Central memory CD8-positive, alpha-beta T cell (primary cell): ENCODE data around the gene CCDC158.
"Not testable (repeated sequence)": the region's sequence is repeated elsewhere in the genome, so short reads cannot be mapped to it uniquely, and the experiment has no call there.

ENCODE experiments used
- ATAC-seq: fragments of 150-1000 bp; cut with Tn5 transposase; replicated peaks from 2 replicates; pipeline ENCODE4 v1.10.0; 2022; ENCODE audit warnings: mild to moderate bottlenecking, moderate FRiP score, moderate number of reproducible peaks; ENCODE audit not compliant: poor library complexity, severe bottlenecking; ENCODE audit errors: extremely low read depth
- DNase-seq, 2 donors: peaks; one replicate each; pipeline ENCODE4 v3.0.0; 2021; ENCODE audit warnings: low spot score in 2 of 2
- H3K27ac Mint-ChIP-seq: one replicate; pipeline ENCODE4 v1.8.0; 2022; ENCODE audit warnings: low read depth, mild to moderate bottlenecking, moderate library complexity, mixed read lengths
- H3K27me3 Mint-ChIP-seq: one replicate; pipeline ENCODE4 v1.8.0; 2022; ENCODE audit warnings: mixed read lengths
- H3K36me3 Mint-ChIP-seq: one replicate; pipeline ENCODE4 v1.8.0; 2022; ENCODE audit warnings: mild to moderate bottlenecking, moderate library complexity, mixed read lengths; ENCODE audit not compliant: insufficient read depth
- H3K4me1 Mint-ChIP-seq: one replicate; pipeline ENCODE4 v1.8.0; 2022; ENCODE audit warnings: mixed read lengths
- H3K4me3 Mint-ChIP-seq: one replicate; pipeline ENCODE4 v1.8.0; 2022; ENCODE audit warnings: mild to moderate bottlenecking, moderate library complexity, mixed read lengths
- H3K9me3 Mint-ChIP-seq: one replicate; pipeline ENCODE4 v1.8.0; 2022; ENCODE audit warnings: mixed read lengths

The CCDC158 gene

DNA sequence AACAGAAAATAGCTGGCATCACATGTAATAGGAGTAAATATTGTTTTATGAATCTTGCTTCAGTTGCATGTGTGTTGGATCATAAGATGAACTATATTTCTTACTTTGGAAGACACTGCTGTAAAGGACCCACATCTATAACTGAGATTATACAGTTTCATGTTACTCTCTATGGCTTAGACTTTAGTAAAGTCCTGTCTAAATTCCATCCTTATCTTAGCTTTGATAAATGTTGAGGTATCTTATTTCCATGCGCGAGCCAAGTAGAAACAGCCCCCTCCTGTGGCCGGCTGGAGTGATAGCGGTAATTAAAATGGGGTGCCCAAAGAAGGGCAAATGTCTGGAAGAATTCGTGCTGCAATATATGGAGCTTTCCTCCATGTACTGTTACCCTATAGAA lies 43.0 kb downstream of the CCDC158 start:
- peaks cover 4% of the 10 kb centered on the region for H3K9me3 Mint-ChIP-seq
- no peak overlapping the region for H3K4me3 Mint-ChIP-seq
- no peaks in the 10 kb centered on the region for H3K27me3 Mint-ChIP-seq
- H3K36me3 Mint-ChIP-seq: no peaks in the 10 kb centered on the region
- peaks cover 4% of the 10 kb centered on the region for H3K4me1 Mint-ChIP-seq
- DNase-seq (peak in 1 of 2 donors; percentile 18), ATAC-seq (no peak)
- H3K27ac Mint-ChIP-seq: no peak overlapping the region

DNA sequence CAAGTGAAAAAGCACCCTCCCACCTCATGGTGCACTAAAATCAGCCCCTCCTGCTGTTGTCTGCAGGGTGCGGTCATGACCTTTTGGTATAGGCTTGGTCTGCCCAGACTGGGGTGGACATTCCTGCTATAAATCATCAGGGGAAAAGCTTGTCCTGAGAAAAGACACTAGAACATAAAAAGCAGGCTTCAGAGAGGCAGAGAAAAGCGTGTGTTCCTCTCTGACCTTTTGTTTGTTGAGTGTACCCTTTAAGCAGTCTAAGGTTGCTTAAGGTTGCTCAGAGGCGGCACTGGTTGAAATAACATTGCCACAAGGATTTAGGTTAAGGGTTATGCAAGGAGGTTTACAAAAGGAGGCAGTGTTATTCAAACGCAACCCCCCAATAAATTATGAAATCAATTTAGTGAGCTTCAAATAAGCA lies 43.5 kb downstream of the CCDC158 start:
- Mint-ChIP-seq H3K4me3 (no peak overlapping the region), H3K9me3 (peaks cover 4% of the 10 kb centered on the region), H3K27ac (no peak overlapping the region), H3K4me1 (peaks cover 4% of the 10 kb centered on the region), H3K36me3 (no peaks in the 10 kb centered on the region), H3K27me3 (no peaks in the 10 kb centered on the region)
- DNase-seq: no peak
- ATAC-seq: no peak

GRCh38 chr4:76376534-76376933 lies 44.4 kb downstream of the CCDC158 start:
- Mint-ChIP-seq H3K4me3 (no peak overlapping the region), H3K9me3 (peaks cover 4% of the 10 kb centered on the region), H3K27ac (no peak overlapping the region), H3K27me3 (no peaks in the 10 kb centered on the region), H3K4me1 (peaks cover 4% of the 10 kb centered on the region), H3K36me3 (no peaks in the 10 kb centered on the region)
- no peak for ATAC-seq
- DNase-seq: no peak

- DNase-seq (no peak), ATAC-seq (no peak)
- peaks cover 4% of the 10 kb centered on the region for H3K9me3 Mint-ChIP-seq
- no peak overlapping the region for H3K27ac Mint-ChIP-seq
- no peaks in the 10 kb centered on the region for H3K27me3 Mint-ChIP-seq
- H3K4me1 Mint-ChIP-seq: peaks cover 4% of the 10 kb centered on the region
- no peak overlapping the region for H3K4me3 Mint-ChIP-seq
- H3K36me3 Mint-ChIP-seq: no peaks in the 10 kb centered on the region
These were observed 45.2 kb downstream of the CCDC158 start for GRCh38 chr4:76375703-76376102.

- Mint-ChIP-seq H3K4me1 (peaks cover 4% of the 10 kb centered on the region), H3K27me3 (no peaks in the 10 kb centered on the region), H3K36me3 (no peaks in the 10 kb centered on the region), H3K9me3 (no peaks in the 10 kb centered on the region), H3K27ac (no peak overlapping the region), H3K4me3 (no peak overlapping the region)
- DNase-seq: no peak
- ATAC-seq: no peak
These were observed 46.1 kb downstream of the CCDC158 start for GRCh38 chr4:76374798-76375197.

GRCh38 chr4:76373919-76374552 lies 46.9 kb downstream of the CCDC158 start:
- DNase-seq: no peak
- H3K36me3 Mint-ChIP-seq: no peaks in the 10 kb centered on the region
- H3K9me3 Mint-ChIP-seq: no peaks in the 10 kb centered on the region
- H3K27me3 Mint-ChIP-seq: no peaks in the 10 kb centered on the region
- H3K4me1 Mint-ChIP-seq: peaks cover 4% of the 10 kb centered on the region
- no peak overlapping the region for H3K27ac Mint-ChIP-seq
- no peak overlapping the region for H3K4me3 Mint-ChIP-seq
- no peak for ATAC-seq

DNA sequence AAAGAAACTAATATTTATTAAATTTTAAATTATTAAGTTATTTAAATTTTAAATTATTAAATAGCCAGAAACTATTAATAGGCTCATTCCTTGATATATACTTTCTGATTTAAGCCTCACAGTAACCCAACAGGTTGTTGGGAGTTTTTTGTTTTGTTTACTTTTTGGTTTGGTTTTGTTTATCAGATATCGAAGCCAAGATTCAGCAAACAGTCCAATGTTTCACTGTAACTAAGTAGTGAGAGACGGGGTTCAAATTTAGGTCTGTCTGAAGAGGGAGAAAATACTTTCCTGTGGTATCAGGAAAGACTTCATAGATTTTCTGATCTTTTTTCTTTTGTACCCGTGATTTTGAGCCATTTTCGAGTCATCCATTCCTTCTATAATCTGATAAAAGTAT lies 54.2 kb downstream of the CCDC158 start:
- no peaks in the 10 kb centered on the region for H3K4me1 Mint-ChIP-seq
- H3K9me3 Mint-ChIP-seq: no peaks in the 10 kb centered on the region
- H3K36me3 Mint-ChIP-seq: no peaks in the 10 kb centered on the region
- peaks cover 10% of the 10 kb centered on the region for H3K27me3 Mint-ChIP-seq
- DNase-seq (no peak), ATAC-seq (no peak)
- no peak overlapping the region for H3K4me3 Mint-ChIP-seq
- no peak overlapping the region for H3K27ac Mint-ChIP-seq

GRCh38 chr4:76365636-76366035 lies 55.3 kb downstream of the CCDC158 start:
- Mint-ChIP-seq H3K4me1 (no peaks in the 10 kb centered on the region), H3K36me3 (no peaks in the 10 kb centered on the region), H3K4me3 (no peak overlapping the region), H3K27ac (no peak overlapping the region), H3K27me3 (peaks cover 10% of the 10 kb centered on the region), H3K9me3 (peaks cover 5% of the 10 kb centered on the region)
- no peak for ATAC-seq
- DNase-seq: no peak

- Mint-ChIP-seq H3K27me3 (peaks cover 10% of the 10 kb centered on the region), H3K9me3 (peaks cover 5% of the 10 kb centered on the region), H3K36me3 (no peaks in the 10 kb centered on the region), H3K4me1 (no peaks in the 10 kb centered on the region), H3K4me3 (no peak overlapping the region), H3K27ac (no peak overlapping the region)
- ATAC-seq (no peak), DNase-seq (no peak)
These were observed 56.2 kb downstream of the CCDC158 start for GRCh38 chr4:76364763-76365162.

DNA sequence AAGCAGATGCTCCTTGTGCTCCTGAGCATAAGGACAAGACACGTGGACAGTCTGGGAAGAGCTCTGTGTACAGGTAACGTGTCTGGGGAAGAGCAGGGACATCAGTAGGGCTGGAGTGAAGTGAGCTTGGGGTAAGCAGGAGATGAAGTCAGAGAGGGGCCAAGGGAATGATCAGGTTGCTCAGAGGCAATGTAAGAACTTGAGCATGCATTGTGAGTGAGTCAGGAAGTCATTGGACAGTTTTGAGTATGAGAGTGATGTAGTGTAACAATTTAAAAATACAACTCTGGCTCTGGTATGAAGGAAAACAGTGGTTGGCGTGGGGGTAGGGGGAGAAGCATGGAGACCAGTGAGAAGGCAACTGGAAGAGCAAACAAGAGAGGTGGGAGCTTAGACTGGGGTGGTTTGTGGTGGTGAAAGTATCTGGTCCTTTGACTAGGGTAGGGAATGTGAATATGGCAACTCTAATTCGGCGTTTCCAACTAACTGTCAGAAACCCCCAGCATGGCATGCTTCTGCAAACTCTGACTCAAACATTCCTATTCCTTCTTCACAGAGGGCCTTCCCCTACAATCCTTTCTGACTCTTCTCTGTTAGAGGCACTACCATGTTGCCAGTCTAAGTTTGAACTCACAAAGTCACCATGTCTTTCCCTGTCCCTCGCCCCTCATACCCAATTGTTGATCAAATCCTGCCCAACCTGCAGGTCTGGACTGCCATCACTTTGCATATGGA lies 57.2 kb downstream of the CCDC158 start:
- DNase-seq: no peak
- Mint-ChIP-seq H3K9me3 (peaks cover 10% of the 10 kb centered on the region), H3K4me3 (no peak overlapping the region), H3K27ac (no peak overlapping the region), H3K27me3 (peaks cover 10% of the 10 kb centered on the region), H3K36me3 (no peaks in the 10 kb centered on the region), H3K4me1 (no peaks in the 10 kb centered on the region)
- ATAC-seq: no peak

DNA sequence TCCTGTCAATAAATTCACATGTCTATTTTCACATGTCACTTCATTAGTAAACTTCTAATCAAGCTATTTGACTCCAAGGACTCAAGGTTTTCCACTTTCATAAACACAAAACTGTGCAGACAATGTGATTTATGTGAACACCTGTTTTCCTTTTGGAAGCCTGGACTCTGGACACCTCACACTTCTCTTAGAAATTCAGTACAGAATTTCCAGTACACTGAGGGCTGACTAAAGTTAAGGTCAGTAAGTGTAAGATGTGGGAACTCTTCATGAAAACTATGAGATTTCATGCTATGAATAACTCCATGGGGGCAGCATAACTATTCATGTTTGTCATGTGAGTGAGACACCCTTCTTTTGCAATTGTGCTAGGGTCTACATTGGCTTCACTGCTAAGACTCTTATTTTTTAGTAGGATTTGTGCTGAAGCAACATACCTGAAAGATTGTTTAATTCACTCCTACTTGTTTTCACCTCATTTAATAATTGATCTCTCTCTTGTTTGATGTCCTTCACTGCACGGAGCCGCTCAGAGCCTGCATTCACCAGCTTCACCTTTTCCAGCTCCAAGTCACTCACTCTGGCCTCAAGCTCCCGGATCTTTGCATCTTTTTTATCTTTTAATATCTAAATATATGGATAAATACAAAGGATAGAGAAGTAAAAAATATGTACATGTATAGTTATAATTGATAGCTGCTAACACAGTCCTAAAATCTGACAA lies 59.1 kb downstream of the CCDC158 start:
- peaks cover 25% of the 10 kb centered on the region for H3K9me3 Mint-ChIP-seq
- no peak overlapping the region for H3K4me3 Mint-ChIP-seq
- ATAC-seq (no peak), DNase-seq (no peak)
- no peaks in the 10 kb centered on the region for H3K4me1 Mint-ChIP-seq
- H3K36me3 Mint-ChIP-seq: no peaks in the 10 kb centered on the region
- H3K27ac Mint-ChIP-seq: no peak overlapping the region
- H3K27me3 Mint-ChIP-seq: peaks cover 1% of the 10 kb centered on the region

DNA sequence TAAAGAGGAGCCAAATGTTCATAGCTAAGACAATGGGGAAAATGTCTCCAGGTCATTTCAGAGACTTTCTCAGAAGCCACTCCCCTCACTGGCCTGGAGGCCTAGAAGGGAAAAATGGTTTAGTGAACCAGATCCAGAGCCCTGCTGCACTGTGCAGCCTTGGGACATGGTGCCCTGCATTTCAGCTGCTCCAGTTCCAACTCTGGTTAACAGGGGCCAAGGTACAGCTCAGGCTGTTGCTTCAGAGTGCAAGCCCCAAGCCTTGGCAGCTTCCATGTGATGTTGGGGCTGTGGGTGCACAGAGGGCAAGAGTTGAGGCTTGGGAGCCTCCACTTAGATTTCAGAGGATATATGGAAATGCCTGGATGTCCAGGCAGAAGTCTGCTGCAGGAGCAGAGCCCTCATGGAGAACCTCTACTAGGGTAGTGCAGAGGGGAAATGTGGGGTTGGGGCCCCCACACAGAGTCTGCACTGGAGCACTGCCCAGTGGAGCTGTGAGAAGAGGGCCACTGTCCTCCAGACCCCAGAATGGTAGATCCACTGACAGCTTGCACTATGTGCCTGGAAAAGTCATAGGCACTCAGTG lies 61.0 kb downstream of the CCDC158 start:
- H3K4me3 Mint-ChIP-seq, ATAC-seq, H3K27me3 Mint-ChIP-seq, H3K27ac Mint-ChIP-seq, DNase-seq, H3K36me3 Mint-ChIP-seq, H3K4me1 Mint-ChIP-seq: not testable (repeated sequence)
- peaks cover 25% of the 10 kb centered on the region for H3K9me3 Mint-ChIP-seq
